ENCODE results near the gene PPP1R7.

DNA sequence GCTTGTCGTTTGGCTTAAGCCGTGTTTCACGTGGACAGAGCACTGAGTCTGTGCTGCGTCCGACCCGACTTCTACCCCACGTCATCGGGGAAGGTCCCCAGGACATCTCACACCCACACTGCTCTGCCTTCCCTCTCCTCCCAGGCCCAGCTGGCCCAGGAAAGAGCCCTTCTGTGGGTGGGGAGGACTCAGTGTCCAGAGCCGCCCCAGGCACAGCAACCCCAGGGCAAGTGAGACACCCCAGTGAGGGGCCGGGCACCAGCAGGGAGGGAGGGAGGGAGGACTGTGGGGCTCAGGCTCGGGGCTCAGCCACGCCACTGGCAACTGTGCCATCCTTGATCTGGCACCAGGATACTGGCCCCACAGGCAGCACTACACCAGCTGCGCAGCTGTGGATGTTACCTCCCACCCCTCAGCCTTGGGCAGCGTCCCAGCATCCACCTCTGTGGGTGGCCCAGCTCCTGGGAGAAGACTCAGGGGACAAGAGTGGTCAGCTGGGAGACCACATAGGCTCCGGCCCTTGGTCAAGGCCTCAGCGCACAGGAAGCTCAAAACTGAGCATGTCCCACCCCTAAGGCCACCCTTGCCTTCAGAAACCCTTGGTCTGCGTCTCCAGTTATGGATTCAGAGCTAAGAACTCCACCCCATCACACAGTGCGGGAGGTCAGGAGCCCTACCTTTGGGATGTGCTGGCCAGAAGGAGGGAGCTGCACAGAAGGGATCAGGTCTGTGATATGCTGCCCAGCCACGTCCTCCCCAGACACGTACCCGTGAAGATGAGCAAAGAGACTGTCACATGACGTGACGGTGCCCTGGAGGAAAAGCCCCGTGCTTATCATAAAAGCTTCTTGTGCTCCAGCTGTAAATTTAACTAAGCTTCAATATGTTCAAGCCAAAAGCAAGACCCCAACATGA is 12.7 kb upstream of the PPP1R7 start:
- no peak for TF ChIP-seq EP300 (IDR thresholded peaks at IDR 0.05)
- no peak for TF ChIP-seq CTCF (IDR thresholded peaks at IDR 0.05)
- no peak for TF ChIP-seq POLR2AphosphoS5 (IDR thresholded peaks at IDR 0.05)
